Measurements from ENCODE around the gene DOC2B.
"Not testable (repeated sequence)": the region's sequence is repeated elsewhere in the genome, so short reads cannot be mapped to it uniquely, and the experiment has no call there.

Gene DOC2B

DNA sequence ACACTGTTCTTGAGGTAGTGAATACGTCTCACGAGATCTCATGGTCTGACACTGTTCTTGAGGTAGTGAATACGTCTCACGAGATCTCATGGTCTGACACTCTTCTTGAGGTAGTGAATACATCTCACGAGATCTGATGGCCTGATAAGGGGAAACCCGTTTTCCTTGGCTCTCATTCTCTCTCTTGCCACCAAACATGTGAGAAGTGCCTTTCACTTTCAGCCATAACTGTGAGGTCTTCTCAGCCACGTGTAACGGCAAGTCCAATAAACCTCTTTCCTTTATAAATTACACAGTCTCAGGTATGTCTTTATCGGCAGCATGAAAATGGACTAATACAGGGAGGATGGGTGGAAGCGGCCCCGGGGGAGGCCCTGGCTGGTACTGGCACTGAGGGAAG, 12.8 kb downstream of the DOC2B start:
- not testable (repeated sequence) for H3K79me2 ChIP-seq (ENCODE audit: control insufficient read depth, insufficient read depth, low read length, poor library complexity); H4K91ac ChIP-seq (ENCODE audit: low read depth, low read length); H3K27ac ChIP-seq (ENCODE audit: low read depth, low read length); H3K79me1 ChIP-seq (ENCODE audit: low read length); H2AK5ac ChIP-seq (ENCODE audit: low read length); H3K4me3 ChIP-seq (ENCODE audit: low read depth, low read length); H2AFZ ChIP-seq (ENCODE audit: insufficient read depth, low read length, poor library complexity); H4K12ac ChIP-seq (ENCODE audit: low read depth, low read length); H4K8ac ChIP-seq (ENCODE audit: low read depth, low read length); H3K4me1 ChIP-seq (ENCODE audit: control insufficient read depth in 1 of 2, insufficient read depth in 2 of 2, low read length in 2 of 2); H3K9me3 ChIP-seq (ENCODE audit: insufficient read depth, low read depth, low read length); H3K4ac ChIP-seq (ENCODE audit: low read depth, low read length); H3K4me2 ChIP-seq (ENCODE audit: low read length); H2BK5ac ChIP-seq (ENCODE audit: low read depth, low read length, poor library complexity); H3K36me3 ChIP-seq (ENCODE audit: control insufficient read depth in 1 of 2, insufficient read depth in 2 of 2, low read length in 2 of 2); H3K9ac ChIP-seq (ENCODE audit: low read length); DNase-seq; H3K18ac ChIP-seq (ENCODE audit: low read length); H3K14ac ChIP-seq (ENCODE audit: low read length); H3K23ac ChIP-seq (ENCODE audit: low read length); H3K27me3 ChIP-seq (ENCODE audit: insufficient read depth, low read length); H2BK120ac ChIP-seq (ENCODE audit: insufficient read depth, low read length, poor library complexity); H2BK12ac ChIP-seq (ENCODE audit: low read length)
- no CpG with 5 or more reads among the region's 11 CpGs for WGBS (ENCODE audit: extremely low coverage, insufficient coverage, insufficient read length)

DNA sequence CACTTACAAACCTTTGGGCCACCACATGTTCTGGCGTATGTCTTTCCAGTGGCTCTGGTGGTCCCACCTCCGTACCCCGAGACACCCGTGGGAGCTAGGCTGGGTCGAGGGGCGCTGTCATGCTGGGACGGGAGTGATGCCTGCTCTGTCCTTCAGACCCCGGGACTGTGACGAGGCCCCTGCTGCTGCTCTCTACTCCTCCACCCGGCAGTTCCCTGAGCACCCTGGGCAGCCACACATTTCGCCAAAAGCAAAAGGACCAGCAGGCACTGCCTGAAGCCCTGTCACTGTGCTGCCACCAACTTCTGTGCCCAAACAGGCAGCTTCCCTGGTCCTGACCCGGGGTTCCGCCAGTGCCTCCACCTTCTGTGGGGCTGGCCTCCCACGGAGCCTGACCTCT, 15.5 kb downstream of the DOC2B start:
- Histone ChIP-seq H4K91ac (ENCODE audit: low read depth, low read length) (no peak overlapping the region), H3K23ac (ENCODE audit: low read length) (no peak overlapping the region), H3K14ac (ENCODE audit: low read length) (no peak overlapping the region), H4K12ac (ENCODE audit: low read depth, low read length) (no peak overlapping the region), H3K9me3 (ENCODE audit: insufficient read depth, low read depth, low read length) (peaks cover 4% of the 10 kb centered on the region), H3K79me1 (ENCODE audit: low read length) (no peaks in the 10 kb centered on the region), H2AFZ (ENCODE audit: insufficient read depth, low read length, poor library complexity) (no peak overlapping the region), H3K79me2 (ENCODE audit: control insufficient read depth, insufficient read depth, low read length, poor library complexity) (no peaks in the 10 kb centered on the region), H3K4me2 (ENCODE audit: low read length) (no peak overlapping the region), H3K4ac (ENCODE audit: low read depth, low read length) (no peak overlapping the region), H2BK5ac (ENCODE audit: low read depth, low read length, poor library complexity) (no peak overlapping the region), H2BK120ac (ENCODE audit: insufficient read depth, low read length, poor library complexity) (no peak overlapping the region), H2BK12ac (ENCODE audit: low read length) (no peak overlapping the region), H3K4me3 (ENCODE audit: low read depth, low read length) (no peak overlapping the region), H3K4me1 (ENCODE audit: control insufficient read depth in 1 of 2, insufficient read depth in 2 of 2, low read length in 2 of 2) (no peaks in the 10 kb centered on the region), H2AK5ac (ENCODE audit: low read length) (no peak overlapping the region), H3K9ac (ENCODE audit: low read length) (no peak overlapping the region), H3K27ac (ENCODE audit: low read depth, low read length) (no peak overlapping the region), H3K36me3 (ENCODE audit: control insufficient read depth in 1 of 2, insufficient read depth in 2 of 2, low read length in 2 of 2) (no peaks in the 10 kb centered on the region), H4K8ac (ENCODE audit: low read depth, low read length) (no peak overlapping the region), H3K18ac (ENCODE audit: low read length) (no peak overlapping the region), H3K27me3 (ENCODE audit: insufficient read depth, low read length) (no peaks in the 10 kb centered on the region)
- no CpG with 5 or more reads among the region's 14 CpGs for WGBS (ENCODE audit: extremely low coverage, insufficient coverage, insufficient read length)
- DNase-seq, result no peak

DNA sequence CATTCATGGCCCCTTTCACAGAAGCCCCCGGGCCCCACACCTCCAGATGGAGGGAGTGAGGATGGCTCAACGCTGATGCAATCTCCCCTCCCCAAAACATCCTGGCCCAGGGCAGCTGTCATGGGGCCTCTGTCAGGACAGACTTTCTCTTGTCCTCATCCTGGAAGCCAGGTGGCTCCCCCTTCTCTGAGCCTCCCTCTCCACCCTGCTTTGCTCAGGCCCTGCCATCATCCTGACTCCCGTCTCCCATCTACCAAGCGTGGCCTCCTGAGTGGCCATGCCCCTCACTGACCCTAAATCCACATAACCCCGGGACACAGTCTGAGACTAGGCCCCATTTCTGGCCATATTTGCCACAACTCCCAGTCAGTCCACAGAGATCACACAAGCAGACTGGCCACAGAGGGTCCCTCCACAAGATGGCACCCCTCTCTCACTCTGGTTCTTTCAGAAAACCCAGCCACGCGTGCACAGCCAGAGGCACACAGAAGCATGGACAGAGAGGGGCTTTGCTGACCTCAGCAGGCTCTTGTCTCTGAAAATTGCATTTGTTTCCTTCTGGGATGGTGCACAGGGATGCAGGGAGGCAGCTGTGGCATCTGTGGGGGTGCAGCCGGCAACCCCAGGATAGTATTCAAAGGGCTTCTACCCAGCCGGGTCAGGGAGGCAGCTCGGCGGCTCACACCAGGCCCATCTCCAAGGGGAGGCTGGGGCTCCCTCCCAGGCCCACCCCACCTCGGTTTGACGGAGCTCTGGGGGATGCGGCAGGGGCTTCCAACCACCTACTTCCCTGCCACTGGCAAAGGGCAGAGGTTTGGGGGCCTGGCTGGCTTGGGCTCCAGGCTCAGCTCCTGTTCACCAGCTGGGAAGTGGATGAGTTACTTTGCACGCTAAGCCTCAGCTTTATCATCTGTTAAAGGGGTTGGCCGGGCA, 16.9 kb downstream of the DOC2B start:
- Histone ChIP-seq H3K4me3 (ENCODE audit: low read depth, low read length) (no peak overlapping the region), H3K27me3 (ENCODE audit: insufficient read depth, low read length) (no peaks in the 10 kb centered on the region), H3K9me3 (ENCODE audit: insufficient read depth, low read depth, low read length) (no peaks in the 10 kb centered on the region), H4K8ac (ENCODE audit: low read depth, low read length) (no peak overlapping the region), H2AK5ac (ENCODE audit: low read length) (no peak overlapping the region), H2BK5ac (ENCODE audit: low read depth, low read length, poor library complexity) (no peak overlapping the region), H3K4ac (ENCODE audit: low read depth, low read length) (no peak overlapping the region), H3K18ac (ENCODE audit: low read length) (no peak overlapping the region), H3K14ac (ENCODE audit: low read length) (no peak overlapping the region), H3K9ac (ENCODE audit: low read length) (no peak overlapping the region), H3K36me3 (ENCODE audit: control insufficient read depth in 1 of 2, insufficient read depth in 2 of 2, low read length in 2 of 2) (no peaks in the 10 kb centered on the region), H3K4me1 (ENCODE audit: control insufficient read depth in 1 of 2, insufficient read depth in 2 of 2, low read length in 2 of 2) (no peaks in the 10 kb centered on the region), H3K4me2 (ENCODE audit: low read length) (no peak overlapping the region), H2AFZ (ENCODE audit: insufficient read depth, low read length, poor library complexity) (no peak overlapping the region), H3K79me1 (ENCODE audit: low read length) (no peaks in the 10 kb centered on the region), H4K12ac (ENCODE audit: low read depth, low read length) (no peak overlapping the region), H2BK120ac (ENCODE audit: insufficient read depth, low read length, poor library complexity) (no peak overlapping the region), H3K27ac (ENCODE audit: low read depth, low read length) (no peak overlapping the region), H4K91ac (ENCODE audit: low read depth, low read length) (no peak overlapping the region), H3K23ac (ENCODE audit: low read length) (no peak overlapping the region), H3K79me2 (ENCODE audit: control insufficient read depth, insufficient read depth, low read length, poor library complexity) (no peaks in the 10 kb centered on the region), H2BK12ac (ENCODE audit: low read length) (no peak overlapping the region)
- WGBS (ENCODE audit: extremely low coverage, insufficient coverage, insufficient read length), result no CpG with 5 or more reads among the region's 16 CpGs
- DNase-seq, result peak in 1 of 2 donors; percentile 5

DNA sequence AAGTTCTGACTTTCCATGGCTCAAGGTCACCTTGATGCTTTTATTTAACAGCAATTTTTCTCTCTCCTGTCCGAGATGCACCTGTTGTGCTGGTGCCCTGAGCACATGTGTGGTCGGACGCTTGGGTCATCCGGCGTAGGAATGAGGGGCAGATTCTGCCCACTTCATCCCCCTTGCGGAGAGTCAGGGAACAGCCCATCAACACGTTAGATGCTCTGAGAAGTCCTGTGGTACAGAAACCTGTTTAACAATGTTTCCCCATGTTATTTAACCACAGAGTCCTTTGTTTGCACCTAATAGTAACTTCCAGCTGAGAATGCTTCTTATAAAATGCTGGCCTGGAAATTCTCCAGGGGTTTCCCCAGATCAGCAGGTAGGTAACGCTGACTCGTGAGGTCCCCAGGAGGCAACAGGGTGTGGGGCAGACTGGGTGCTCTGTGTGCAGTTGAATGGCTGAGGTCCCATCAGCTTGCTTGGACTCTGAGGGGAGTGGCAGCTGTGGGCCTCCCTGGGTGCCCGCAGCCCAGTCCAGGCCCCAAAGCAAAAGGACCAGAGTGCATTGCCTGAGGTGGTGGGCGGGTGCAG, 17.8 kb downstream of the DOC2B start:
- Histone ChIP-seq H3K9ac (ENCODE audit: low read length) (no peak overlapping the region), H3K4me1 (ENCODE audit: control insufficient read depth in 1 of 2, insufficient read depth in 2 of 2, low read length in 2 of 2) (no peaks in the 10 kb centered on the region), H3K79me2 (ENCODE audit: control insufficient read depth, insufficient read depth, low read length, poor library complexity) (no peaks in the 10 kb centered on the region), H3K4ac (ENCODE audit: low read depth, low read length) (no peak overlapping the region), H2AFZ (ENCODE audit: insufficient read depth, low read length, poor library complexity) (no peak overlapping the region), H2BK12ac (ENCODE audit: low read length) (no peak overlapping the region), H3K9me3 (ENCODE audit: insufficient read depth, low read depth, low read length) (no peaks in the 10 kb centered on the region), H4K12ac (ENCODE audit: low read depth, low read length) (no peak overlapping the region), H2BK5ac (ENCODE audit: low read depth, low read length, poor library complexity) (no peak overlapping the region), H3K36me3 (ENCODE audit: control insufficient read depth in 1 of 2, insufficient read depth in 2 of 2, low read length in 2 of 2) (no peaks in the 10 kb centered on the region), H3K4me2 (ENCODE audit: low read length) (no peak overlapping the region), H3K14ac (ENCODE audit: low read length) (no peak overlapping the region), H3K79me1 (ENCODE audit: low read length) (no peaks in the 10 kb centered on the region), H2BK120ac (ENCODE audit: insufficient read depth, low read length, poor library complexity) (no peak overlapping the region), H2AK5ac (ENCODE audit: low read length) (no peak overlapping the region), H4K91ac (ENCODE audit: low read depth, low read length) (no peak overlapping the region), H3K23ac (ENCODE audit: low read length) (no peak overlapping the region), H4K8ac (ENCODE audit: low read depth, low read length) (no peak overlapping the region), H3K18ac (ENCODE audit: low read length) (no peak overlapping the region), H3K4me3 (ENCODE audit: low read depth, low read length) (no peak overlapping the region), H3K27me3 (ENCODE audit: insufficient read depth, low read length) (no peaks in the 10 kb centered on the region), H3K27ac (ENCODE audit: low read depth, low read length) (no peak overlapping the region)
- WGBS (ENCODE audit: extremely low coverage, insufficient coverage, insufficient read length), result no CpG with 5 or more reads among the region's 11 CpGs
- DNase-seq, result peak in 1 of 2 donors; percentile 31
